ENCODE measurements around the gene DNAJB1.
A peak's percentile ranks its signal among the peaks of the same experiment; 100 is the strongest.
"Not testable (repeated sequence)": the region's sequence is repeated elsewhere in the genome, so short reads cannot be mapped to it uniquely, and the experiment has no call there.

The DNAJB1 gene

GRCh38 chr19:14552006-14552360 is 33.8 kb upstream of the DNAJB1 start:
- not testable (repeated sequence) for DNase-seq

- not testable (repeated sequence) for DNase-seq
Observed at GRCh38 chr19:14551134-14552005, 33.2 kb upstream of the DNAJB1 start.

GRCh38 chr19:14550201-14550754 is 32.1 kb upstream of the DNAJB1 start:
- DNase-seq, result no peak

- DNase-seq, result no peak
Observed at GRCh38 chr19:14545716-14546082, 27.5 kb upstream of the DNAJB1 start.

GRCh38 chr19:14544977-14545715 is 26.9 kb upstream of the DNAJB1 start:
- DNase-seq, result no peak

- no peak for DNase-seq
Observed at GRCh38 chr19:14544047-14544446, 25.9 kb upstream of the DNAJB1 start.

GRCh38 chr19:14542711-14543328 is 24.6 kb upstream of the DNAJB1 start:
- DNase-seq, result no peak

GRCh38 chr19:14541979-14542378 is 23.8 kb upstream of the DNAJB1 start:
- not testable (repeated sequence) for DNase-seq

GRCh38 chr19:14540741-14541525 is 22.7 kb upstream of the DNAJB1 start:
- no peak for DNase-seq

GRCh38 chr19:14536926-14537692 is 18.9 kb upstream of the DNAJB1 start:
- no peak for DNase-seq

GRCh38 chr19:14533450-14533849 is 15.3 kb upstream of the DNAJB1 start:
- no peak for DNase-seq

- DNase-seq, result no peak
Observed at GRCh38 chr19:14530506-14530905, 12.3 kb upstream of the DNAJB1 start.

GRCh38 chr19:14530005-14530348 is 11.8 kb upstream of the DNAJB1 start:
- no peak for DNase-seq

GRCh38 chr19:14529254-14530004 is 11.2 kb upstream of the DNAJB1 start, which contains the start of gene TECR:
TSS of gene TECR (plus strand) at chr19:14529594. CDS start at chr19:14529697, 103 bp downstream.
- DNase-seq, result peak; percentile 93

- DNase-seq, result no peak
Observed at GRCh38 chr19:14528419-14529253, 10.4 kb upstream of the DNAJB1 start.

GRCh38 chr19:14526423-14526822 is 8.2 kb upstream of the DNAJB1 start:
- DNase-seq, result no peak

GRCh38 chr19:14525729-14526128 is 7.5 kb upstream of the DNAJB1 start:
- no peak for DNase-seq

- DNase-seq, result no peak
Observed at GRCh38 chr19:14520543-14520942, 2.3 kb upstream of the DNAJB1 start.

GRCh38 chr19:14519860-14520407 is 1.7 kb upstream of the DNAJB1 start:
- no peak for DNase-seq

Measured in NCI-H526 treated with DMSO at 0.1 percent for 48 hours (cell line).